ENCODE data around the gene CACNA1C.
"Not testable (repeated sequence)": the region's sequence is repeated elsewhere in the genome, so short reads cannot be mapped to it uniquely, and the experiment has no call there.

CACNA1C gene

DNA sequence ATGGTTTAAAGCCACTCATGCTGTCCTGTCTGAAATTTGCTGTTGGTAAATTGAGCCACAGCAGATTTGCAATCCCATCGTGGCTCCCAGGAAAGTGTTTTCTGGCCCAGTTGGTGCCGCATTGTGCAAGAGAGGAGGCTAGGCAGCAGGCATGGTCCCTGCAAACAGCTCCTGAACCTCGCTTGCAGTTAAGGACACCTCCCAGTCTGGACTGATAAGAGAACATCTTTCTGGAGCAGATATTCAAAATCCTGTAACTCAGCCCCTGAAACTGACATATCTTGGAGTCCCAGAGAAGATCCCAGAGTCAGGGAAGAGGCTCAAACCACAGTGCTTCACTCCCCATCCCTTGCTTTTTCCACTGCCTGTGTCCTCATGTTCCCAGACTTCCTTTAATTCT is 413.4 kb downstream of the CACNA1C start:
- no peak for DNase-seq

DNA sequence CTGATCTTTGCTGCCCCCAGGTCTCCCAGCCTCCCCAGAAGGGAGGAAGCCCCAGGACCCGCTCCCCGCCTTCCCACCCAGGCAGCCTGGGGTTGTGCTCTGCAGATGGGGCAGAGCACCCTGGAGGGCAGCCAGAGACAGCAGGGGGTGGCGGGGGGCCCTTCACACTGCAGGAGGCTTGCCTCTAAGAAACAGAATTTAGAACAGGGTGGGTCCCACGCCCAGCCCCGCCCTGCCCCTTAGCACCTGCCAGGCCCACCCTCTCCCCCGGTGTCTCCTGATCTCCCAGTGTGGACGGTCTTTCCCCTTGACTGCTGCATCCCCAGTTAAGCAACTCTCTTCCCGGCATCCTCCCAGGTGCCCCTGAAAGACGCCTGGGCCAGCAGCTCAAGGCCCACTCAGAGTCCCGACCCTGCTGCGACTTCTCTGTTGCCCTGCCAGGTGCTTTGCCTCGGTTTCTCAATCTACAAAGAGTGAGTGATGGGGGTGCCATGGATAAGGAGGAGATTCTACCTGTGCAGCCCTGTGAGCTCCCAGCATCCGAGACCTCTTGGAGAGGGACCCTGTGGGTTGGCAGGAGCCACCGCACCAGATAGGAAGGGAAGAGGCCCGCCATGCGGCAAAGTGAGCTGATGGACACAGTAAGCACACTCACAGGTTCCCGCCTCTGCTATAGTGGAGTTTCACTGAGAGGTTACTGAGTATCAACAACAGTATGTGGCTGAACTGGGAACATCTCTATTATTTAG is 414.8 kb downstream of the CACNA1C start:
- DNase-seq = no peak

- no peak for DNase-seq
These were observed 423.2 kb downstream of the CACNA1C start for GRCh38 chr12:2475984-2476383.

DNA sequence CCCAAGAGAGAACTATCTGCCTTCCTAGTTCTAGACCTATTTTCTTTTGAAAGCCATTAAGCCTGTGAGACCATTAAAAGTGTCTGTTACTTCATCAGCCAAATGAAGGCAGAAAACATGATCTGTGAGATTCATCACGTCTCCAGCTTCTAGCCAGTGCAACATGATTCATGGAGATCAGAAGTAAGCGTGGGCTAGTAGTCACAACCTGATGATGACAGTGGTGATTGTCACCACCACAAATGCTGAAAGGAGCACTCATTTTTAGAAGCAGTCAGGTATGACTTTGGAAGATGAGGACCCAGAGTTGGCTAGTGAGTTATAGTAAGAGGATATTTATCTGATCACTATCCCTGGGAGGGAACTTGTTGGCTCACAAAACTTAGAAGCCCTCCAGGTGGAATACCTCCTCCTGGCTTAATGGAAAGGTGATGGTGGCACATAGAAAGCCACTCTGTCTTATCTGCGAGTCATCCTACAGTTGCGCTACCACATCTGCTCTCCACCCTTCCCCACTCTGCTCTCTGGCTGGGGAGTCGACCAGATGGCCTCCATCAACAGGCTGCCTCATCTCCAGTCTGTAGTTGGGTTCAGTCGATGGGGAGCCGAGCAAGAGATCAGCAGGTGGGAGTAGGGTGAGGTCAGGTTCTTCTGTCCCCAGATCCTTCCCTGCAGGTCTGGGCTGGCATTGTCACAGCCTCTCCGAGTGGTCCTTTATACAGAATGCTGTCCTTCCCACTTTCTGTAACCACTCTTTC is 424.4 kb downstream of the CACNA1C start:
- no peak for DNase-seq

DNA sequence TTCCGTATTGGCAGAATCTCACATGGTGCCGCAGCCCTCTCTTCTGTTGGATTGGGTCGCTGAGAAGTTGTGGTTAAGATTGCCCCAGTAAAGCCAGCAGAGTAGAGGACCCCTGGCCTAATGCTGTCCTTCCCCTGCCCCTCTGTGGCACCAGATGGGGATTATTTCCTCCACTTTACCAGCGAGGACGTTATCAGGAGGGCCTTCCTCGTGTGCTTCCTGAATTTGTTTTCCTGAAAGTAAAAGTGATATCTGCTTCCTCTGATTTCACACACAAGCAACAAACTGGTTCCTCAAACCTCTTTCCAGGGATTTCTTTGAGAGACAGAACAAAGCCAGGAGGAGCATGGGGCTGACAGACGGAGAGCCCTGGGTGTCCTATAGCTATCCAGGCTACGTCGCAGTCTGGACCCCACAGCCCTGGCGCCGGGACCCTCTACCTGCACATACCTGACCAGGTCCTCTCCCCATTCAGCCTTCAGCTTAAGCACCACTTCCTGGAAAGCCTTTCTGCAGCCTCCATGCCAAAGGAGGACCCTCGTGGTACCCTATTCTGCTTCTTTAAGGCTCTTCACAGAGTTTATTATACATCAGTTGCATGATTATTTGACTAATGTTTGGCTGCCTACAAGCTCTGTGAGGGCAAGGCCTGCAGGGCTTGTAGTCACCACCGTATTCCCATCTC is 427.2 kb downstream of the CACNA1C start:
- no peak for DNase-seq

DNA sequence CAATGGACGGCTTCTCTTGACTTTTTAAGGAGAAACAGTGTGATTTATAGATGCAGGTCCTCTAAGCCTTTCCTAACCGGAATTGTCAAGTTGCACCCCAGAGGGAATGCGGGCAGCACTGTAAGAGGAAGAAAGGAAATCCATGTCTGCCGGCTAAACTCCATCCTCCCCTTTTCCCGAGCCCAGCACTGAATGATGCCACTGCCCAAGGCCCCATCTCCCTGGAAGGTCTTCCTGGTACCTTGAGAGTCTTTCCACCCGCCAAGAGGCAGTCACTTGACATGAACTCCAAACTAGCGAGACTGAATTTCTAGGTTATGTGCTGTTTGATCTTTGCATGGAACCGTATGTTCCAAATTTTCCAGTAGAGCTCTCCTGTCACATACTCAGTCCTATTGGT is 428.6 kb downstream of the CACNA1C start:
- DNase-seq = no peak

DNA sequence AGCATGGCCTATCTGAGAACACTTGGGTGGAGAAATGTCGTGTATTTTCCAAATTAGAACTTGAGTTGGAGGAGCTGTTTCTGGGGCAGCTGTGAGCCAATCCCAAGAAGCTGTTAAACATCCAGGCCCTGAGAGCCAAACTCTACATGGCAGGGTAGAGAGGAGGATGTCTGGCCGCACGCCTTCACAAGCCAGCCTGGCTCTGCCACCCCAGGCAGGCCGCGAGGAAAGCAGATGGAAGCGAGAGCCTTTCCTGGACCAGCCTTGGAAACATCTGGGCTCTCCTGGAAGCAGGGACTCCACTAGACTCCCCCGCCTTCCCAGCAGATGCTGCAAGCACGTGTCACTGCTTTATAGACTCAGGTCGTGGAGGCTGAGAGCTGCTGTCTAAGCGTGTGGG is 429.2 kb downstream of the CACNA1C start:
- no peak for DNase-seq

DNA sequence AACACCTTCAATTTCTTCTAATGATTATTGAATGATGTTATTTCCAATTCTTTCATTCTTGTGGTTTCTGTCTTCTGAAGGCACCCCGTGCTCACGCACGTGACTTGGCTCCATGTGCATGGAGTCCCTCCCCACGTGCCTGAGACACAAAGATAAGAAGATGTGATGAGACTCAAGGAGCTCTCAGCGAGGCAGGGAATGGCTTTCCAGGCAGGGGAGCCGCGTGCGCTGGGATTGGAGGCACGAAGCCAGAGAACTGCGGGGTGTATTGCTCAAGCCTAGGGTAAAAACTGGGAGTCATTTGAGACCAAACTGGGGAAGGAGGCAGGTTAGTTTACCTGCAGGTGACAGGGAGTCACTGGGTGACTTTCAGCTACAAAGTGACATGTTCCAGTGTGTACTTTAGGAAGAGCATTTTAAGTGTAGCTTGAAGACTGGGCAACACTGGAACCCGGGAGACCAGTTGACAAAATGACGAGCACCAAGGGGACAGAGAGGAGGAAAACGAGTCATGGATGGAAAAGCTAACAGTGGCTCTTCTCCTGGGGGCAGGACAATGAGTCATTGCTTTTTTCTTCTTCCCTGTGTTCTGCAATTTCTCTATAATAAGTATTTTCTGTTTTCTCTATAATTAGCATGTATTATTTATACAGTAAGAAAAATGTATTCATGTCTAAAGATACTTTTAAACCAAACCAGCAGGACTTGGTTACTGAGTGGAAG is 430.3 kb downstream of the CACNA1C start:
- DNase-seq = no peak

DNA sequence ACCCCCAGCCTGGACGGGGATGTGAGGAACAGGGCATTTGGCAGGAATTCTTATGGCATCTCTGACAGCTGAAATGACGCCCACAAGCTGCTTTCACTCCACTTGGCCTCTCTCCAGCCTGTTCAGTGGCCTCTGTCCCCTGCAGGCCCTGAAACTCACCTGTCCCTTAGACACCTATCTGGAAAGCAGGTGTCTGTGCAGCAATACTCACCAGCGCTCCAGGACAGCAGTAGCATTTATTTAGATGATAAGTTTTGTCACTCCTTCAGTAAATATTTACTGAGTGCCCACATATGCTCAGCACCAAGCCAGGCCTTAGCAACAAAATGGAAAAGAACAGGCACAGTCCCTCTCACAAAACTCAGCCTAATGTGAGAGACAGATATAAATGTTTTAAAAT is 430.9 kb downstream of the CACNA1C start:
- DNase-seq = no peak

DNA sequence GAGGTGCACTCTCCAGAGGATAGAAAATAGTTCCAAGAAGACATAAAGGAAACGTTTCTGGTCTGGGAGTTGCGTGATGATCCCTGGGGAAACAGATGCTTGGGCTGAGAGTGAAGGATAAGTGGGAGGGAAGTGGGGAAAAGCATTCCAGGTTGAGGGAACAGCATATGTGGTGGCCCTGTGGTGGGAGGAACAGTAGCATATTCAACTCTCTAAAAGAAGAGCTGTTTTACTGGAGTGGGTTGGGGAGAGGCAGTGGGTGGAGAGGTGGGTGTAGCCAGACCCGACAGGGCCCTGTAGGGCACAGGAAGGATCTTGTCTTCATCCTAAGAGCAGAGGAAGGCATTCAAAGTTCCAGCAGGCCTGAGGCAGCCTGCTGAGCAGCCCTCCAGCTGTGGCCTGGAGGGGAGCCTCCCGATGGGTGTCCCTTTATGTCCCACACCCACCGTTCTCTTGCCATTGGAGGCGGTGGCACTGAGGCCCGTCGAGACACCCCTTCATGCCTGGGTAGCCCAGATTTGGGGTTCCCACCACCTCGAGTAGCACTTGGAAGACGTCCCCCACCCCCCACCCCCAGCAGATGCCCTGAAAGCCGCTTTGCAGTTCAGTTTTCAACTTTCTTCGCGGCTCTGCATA is 431.5 kb downstream of the CACNA1C start:
- no peak for DNase-seq

DNA sequence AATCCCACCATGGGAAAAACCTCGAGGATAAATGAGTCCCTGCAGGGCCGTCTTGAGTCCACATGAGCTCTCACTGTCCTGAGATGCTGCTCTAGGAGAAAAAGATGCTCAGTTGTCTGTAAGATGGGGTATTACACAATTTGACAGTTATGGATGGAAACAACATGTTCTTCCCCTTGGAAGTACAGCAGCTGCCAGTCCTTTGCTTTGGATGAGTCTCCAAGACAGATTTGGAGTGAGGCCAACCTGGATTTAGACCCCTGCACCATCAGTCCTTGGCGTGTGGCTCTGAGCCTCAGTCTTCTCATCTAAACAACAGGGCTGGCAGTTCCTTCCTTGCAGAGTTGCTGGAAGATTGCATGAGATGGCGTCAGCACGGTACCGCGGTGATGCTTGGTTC is 432.9 kb downstream of the CACNA1C start:
- DNase-seq = no peak

DNA sequence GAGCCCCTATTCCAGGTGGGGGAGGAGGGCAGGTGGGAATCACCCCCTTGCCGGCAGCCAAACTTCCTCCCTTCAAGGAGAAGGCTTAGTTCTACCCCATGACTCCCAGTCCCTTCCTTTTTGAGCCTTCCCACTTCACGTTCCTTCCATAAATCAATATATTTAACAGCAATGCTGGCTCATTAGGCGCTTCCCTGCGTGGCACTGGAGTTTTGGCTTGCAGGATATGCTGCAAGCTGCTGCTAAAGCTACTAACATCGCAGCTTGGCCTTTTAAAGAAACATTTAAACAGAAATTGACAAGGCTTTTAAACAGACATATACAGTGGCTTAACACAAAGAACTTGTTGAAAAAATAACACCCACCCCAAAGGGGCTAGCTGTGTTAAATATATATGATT is 434.0 kb downstream of the CACNA1C start:
- DNase-seq = no peak

DNA sequence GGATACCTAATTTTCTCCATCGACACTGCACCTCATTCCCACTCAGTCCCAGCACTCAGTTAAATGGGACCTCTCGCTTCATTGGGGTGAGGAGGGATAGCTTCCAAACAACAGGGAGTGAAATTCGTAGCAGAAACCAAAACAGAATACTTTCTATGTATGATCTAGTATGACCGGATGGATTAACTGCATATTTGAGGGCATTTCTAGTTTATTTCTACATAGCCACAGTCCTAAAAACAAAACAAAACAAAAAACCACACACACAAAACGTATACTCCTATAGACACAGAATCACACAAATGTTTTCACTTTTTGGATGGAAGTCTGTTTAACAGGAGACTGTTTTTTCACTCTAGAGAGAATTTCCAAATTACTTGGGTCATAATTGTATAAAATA is 434.5 kb downstream of the CACNA1C start:
- DNase-seq = no peak

GRCh38 chr12:2488131-2488530 is 435.3 kb downstream of the CACNA1C start:
- no peak for DNase-seq

- no peak for DNase-seq
These were observed 435.8 kb downstream of the CACNA1C start for GRCh38 chr12:2488596-2488995.

DNA sequence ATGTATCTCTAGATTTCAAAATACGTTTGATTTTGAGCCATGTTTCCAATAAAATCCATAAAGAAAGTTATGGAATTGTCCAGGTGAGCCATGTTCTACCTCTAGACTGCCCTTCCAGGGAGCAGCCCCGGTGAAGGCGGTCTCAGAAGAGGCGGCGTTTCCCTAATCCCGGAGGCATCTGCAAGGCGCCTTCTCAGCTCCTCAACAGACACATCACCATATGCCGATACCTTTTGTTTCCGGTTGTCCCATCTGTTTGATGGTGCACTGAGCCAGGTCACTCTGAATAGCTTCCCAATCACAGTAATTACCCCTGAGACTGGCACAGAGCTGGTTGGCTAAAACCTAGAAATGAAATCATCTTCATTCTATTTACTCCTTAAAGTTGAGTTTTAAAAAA is 436.5 kb downstream of the CACNA1C start:
- no peak for DNase-seq

DNA sequence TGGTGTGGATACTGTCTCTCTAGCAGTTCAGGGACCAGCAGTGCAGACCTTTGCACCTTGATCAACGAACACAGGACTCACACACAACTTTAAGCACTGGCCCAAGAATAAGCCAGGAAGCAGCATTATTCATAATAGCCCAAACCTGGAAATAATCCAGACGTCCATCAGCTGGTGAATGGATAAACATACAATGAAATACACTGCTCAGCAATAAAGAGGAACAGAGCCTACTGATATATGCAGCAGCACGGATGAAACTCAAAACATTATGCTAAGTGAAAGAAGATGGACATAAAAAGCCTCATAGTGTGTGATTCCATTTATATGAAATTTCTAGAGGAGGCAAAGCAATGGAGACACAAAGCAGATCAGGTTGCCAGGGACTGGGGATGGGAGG is 438.0 kb downstream of the CACNA1C start:
- no peak for DNase-seq

- DNase-seq = not testable (repeated sequence)
These were observed 438.6 kb downstream of the CACNA1C start for GRCh38 chr12:2491349-2491748.

- no peak for DNase-seq
These were observed 439.4 kb downstream of the CACNA1C start for GRCh38 chr12:2492236-2492635.

- no peak for DNase-seq
These were observed 440.3 kb downstream of the CACNA1C start for GRCh38 chr12:2493086-2493485.

- no peak for DNase-seq
These were observed 441.9 kb downstream of the CACNA1C start for GRCh38 chr12:2494486-2495192.
